Measurements from ENCODE around the gene CAMK1D.

GRCh38 chr10:12510984-12511383, 161.6 kb downstream of the CAMK1D start:
- no peak for TF ChIP-seq CTCF (IDR thresholded peaks at IDR 0.05)
- no peak for TF ChIP-seq POLR2A (IDR thresholded peaks at IDR 0.05)
- no peak for TF ChIP-seq POLR2AphosphoS5 (IDR thresholded peaks at IDR 0.05)

Data from stomach (tissue), 4 donors.